Liver (tissue), 9 donors: Measurements from ENCODE around the gene KCNQ1. TPM values are rescaled to one million over a fixed set of nuclear protein-coding genes. Genes with fewer than 3 reads are reported as not detected.

Experiments
- DNase-seq: peaks from one replicate; pipeline ENCODE4 v3.0.0-alpha.2; 2017; ENCODE audit warnings: low spot score
- H3K27ac ChIP-seq, 2 donors: one replicate each; pipeline ENCODE4 v1.7.0; 2013; ENCODE audit warnings: inconsistent platforms in 2 of 2, low read length in 2 of 2, control low read depth in 1 of 2, low read depth in 1 of 2, mild to moderate bottlenecking in 1 of 2
- H3K27me3 ChIP-seq, 4 donors: one replicate each; pipeline versions ENCODE4 v1.6.1 to v1.7.0; 2013; ENCODE audit warnings: low read length in 3 of 4, inconsistent platforms in 1 of 4, mild to moderate bottlenecking in 1 of 4, moderate library complexity in 1 of 4; ENCODE audit not compliant: control insufficient read depth in 4 of 4, insufficient read depth in 4 of 4
- H3K36me3 ChIP-seq, 4 donors: one replicate each; pipeline versions ENCODE4 v1.6.1 to v1.7.0; 2013; ENCODE audit warnings: low read length in 3 of 4, mild to moderate bottlenecking in 3 of 4, low read depth in 1 of 4, moderate library complexity in 1 of 4; ENCODE audit not compliant: control insufficient read depth in 4 of 4, insufficient read depth in 3 of 4
- H3K4me1 ChIP-seq, 4 donors: one replicate each; pipeline versions ENCODE4 v1.6.1 to v1.7.0; 2013; ENCODE audit warnings: low read length in 3 of 4, mild to moderate bottlenecking in 3 of 4, moderate library complexity in 1 of 4; ENCODE audit not compliant: control insufficient read depth in 4 of 4, insufficient read depth in 4 of 4
- H3K4me3 ChIP-seq, 3 donors: one replicate each; pipeline versions ENCODE4 v1.6.1 to v1.7.0; 2013; ENCODE audit warnings: low read length in 3 of 3, control low read depth in 1 of 3, low read depth in 1 of 3, mild to moderate bottlenecking in 1 of 3
- H3K9ac ChIP-seq, 2 donors: one replicate each; pipeline ENCODE4 v1.7.0; 2013; ENCODE audit warnings: low read length in 2 of 2, mild to moderate bottlenecking in 2 of 2, moderate library complexity in 2 of 2, control low read depth in 1 of 2, low read depth in 1 of 2
- H3K9me3 ChIP-seq, 4 donors: one replicate each; pipeline versions ENCODE4 v1.6.1 to v1.7.0; 2013; ENCODE audit warnings: low read length in 3 of 4; ENCODE audit not compliant: control insufficient read depth in 4 of 4
- ATF3 ChIP-seq: IDR thresholded peaks from 2 replicates; pipeline ENCODE4 v1.6.1; 2016; ENCODE audit warnings: antibody characterized with exemption
- CTCF ChIP-seq: fragments of 150-350 bp; IDR thresholded peaks from 2 replicates; pipeline ENCODE4 v1.5.1; 2017; ENCODE audit warnings: improper control_type of control experiment, low read depth, low read length; ENCODE audit not compliant: missing input control
- EGR1 ChIP-seq, 2 donors: IDR thresholded peaks; 2 replicates each; pipeline ENCODE4 v1.6.1; 2016 to 2018; ENCODE audit warnings: antibody characterized with exemption in 2 of 2, low read depth in 2 of 2
- GABPA ChIP-seq, 2 donors: IDR thresholded peaks in 1 of 2; conservative IDR thresholded peaks in 1 of 2; 2 replicates each; pipeline ENCODE4 v1.6.1; 2016; ENCODE audit warnings: antibody characterized with exemption in 2 of 2, mild to moderate bottlenecking in 1 of 2, moderate library complexity in 1 of 2
- HNF4A ChIP-seq, 2 donors: conservative IDR thresholded peaks; 2 replicates each; pipeline ENCODE4 v1.6.1; 2016; ENCODE audit warnings: antibody characterized with exemption in 2 of 2, mild to moderate bottlenecking in 2 of 2
- HNF4G ChIP-seq: IDR thresholded peaks from 2 replicates; pipeline ENCODE4 v1.6.1; 2016; ENCODE audit warnings: antibody characterized with exemption
- JUND ChIP-seq, 2 donors: IDR thresholded peaks; 2 replicates each; pipeline ENCODE4 v1.6.1; 2016; ENCODE audit warnings: antibody characterized with exemption in 2 of 2
- MAX ChIP-seq: IDR thresholded peaks from 2 replicates; pipeline ENCODE4 v1.6.1; 2016; ENCODE audit warnings: antibody characterized with exemption
- NR2F2 ChIP-seq: IDR thresholded peaks from 2 replicates; pipeline ENCODE4 v1.6.1; 2016; ENCODE audit warnings: antibody characterized with exemption
- RAD21 ChIP-seq, 2 donors: IDR thresholded peaks; 2 replicates each; pipeline ENCODE4 v1.6.1; 2016; ENCODE audit warnings: antibody characterized with exemption in 2 of 2, mild to moderate bottlenecking in 2 of 2
- REST ChIP-seq: IDR thresholded peaks from 2 replicates; pipeline ENCODE4 v1.6.1; 2016; ENCODE audit warnings: antibody characterized with exemption, mild to moderate bottlenecking
- RXRA ChIP-seq, 2 donors: IDR thresholded peaks; 2 replicates each; pipeline ENCODE4 v1.6.1; 2017 to 2018; ENCODE audit warnings: antibody characterized with exemption in 2 of 2, mild to moderate bottlenecking in 1 of 2
- SP1 ChIP-seq: IDR thresholded peaks from 2 replicates; pipeline ENCODE4 v1.6.1; 2018; ENCODE audit warnings: antibody characterized with exemption, mild to moderate bottlenecking
- TAF1 ChIP-seq: conservative IDR thresholded peaks from 2 replicates; pipeline ENCODE4 v1.6.1; 2016; ENCODE audit warnings: antibody characterized with exemption, mild to moderate bottlenecking
- YY1 ChIP-seq: IDR thresholded peaks from 2 replicates; pipeline ENCODE4 v1.6.1; 2016; ENCODE audit warnings: antibody characterized with exemption, mild to moderate bottlenecking
- ZBTB33 ChIP-seq: IDR thresholded peaks from 2 replicates; pipeline ENCODE4 v1.6.1; 2016; ENCODE audit warnings: antibody characterized with exemption
- WGBS: extraction: QIAGEN DNeasy Blood & Tissue Kit; methylation state at CpG from one replicate; pipeline ENCODE4 v1.1.7; 2013; 5-methylcytosine and 5-hydroxymethylcytosine counted together
- polyA plus RNA-seq, 2 donors: library from polyadenylated mRNA; stranded (reverse) in 1 of 2; unstranded in 1 of 2; fragments of 200-250 nt in 1 of 2; fragments of >200 nt in 1 of 2; fragmentation: Nextera tagmentation in 1 of 2; extraction: Ambion mirVana in 1 of 2; gene quantifications; one replicate each; pipeline versions ENCODE4 v1.2.1 to v1.2.3, GENCODE V29; 2013 to 2015
- total RNA-seq, 2 donors: library from RNA; depleted of rRNA; stranded (reverse); fragments of >200 nt; gene quantifications; one replicate each; pipeline ENCODE4 v1.2.3, GENCODE V29; 2014
- donor health status: healthy.
- donor health status: healthy.
- donor health status: healthy.
- donor health status: healthy.
- donor health status: healthy.

KCNQ1 gene
- total and polyA plus RNA-seq, 4 donors: 0.31 to 2.2 (median 1.5) TPM

- Histone ChIP-seq H3K9ac (no peak overlapping the region), H3K27me3 (no peaks in the 10 kb centered on the region), H3K27ac (no peak overlapping the region), H3K9me3 (no peaks in the 10 kb centered on the region), H3K4me1 (no peaks in the 10 kb centered on the region), H3K4me3 (no peak overlapping the region), H3K36me3 (no peaks in the 10 kb centered on the region)
- TF ChIP-seq EGR1 (IDR thresholded peaks at IDR 0.05; ENCODE audit: low read depth in 2 of 2) (no peak), SP1 (no peak), GABPA (IDR thresholded peaks at IDR 0.05 in 1 of 2, conservative IDR thresholded peaks at IDR 0.05 in 1 of 2) (no peak), REST (no peak), TAF1 (no peak), CTCF (no peak), NR2F2 (no peak), ATF3 (no peak), RAD21 (IDR thresholded peaks at IDR 0.05) (no peak), YY1 (no peak), RXRA (IDR thresholded peaks at IDR 0.05) (no peak), MAX (no peak), HNF4G (no peak), HNF4A (conservative IDR thresholded peaks at IDR 0.05) (no peak), JUND (IDR thresholded peaks at IDR 0.05) (no peak)
- no peak for DNase-seq
- 83% methylated on average over 8 of the region's 8 CpGs for WGBS
Measured at GRCh38 chr11:2674658-2675131, 229.9 kb downstream of the KCNQ1 start.

GRCh38 chr11:2675540-2675939, 230.7 kb downstream of the KCNQ1 start:
- no peaks in the 10 kb centered on the region for H3K27me3 ChIP-seq
- H3K36me3 ChIP-seq: no peaks in the 10 kb centered on the region
- WGBS: 91% methylated on average over 7 of the region's 7 CpGs
- no peak overlapping the region for H3K27ac ChIP-seq
- H3K4me1 ChIP-seq: no peaks in the 10 kb centered on the region
- H3K9ac ChIP-seq: no peak overlapping the region
- H3K4me3 ChIP-seq: no peak overlapping the region
- DNase-seq: no peak
- H3K9me3 ChIP-seq: no peaks in the 10 kb centered on the region
- TF ChIP-seq ATF3: no peak
- TF ChIP-seq REST: no peak
- no peak for TF ChIP-seq NR2F2
- TF ChIP-seq JUND (IDR thresholded peaks at IDR 0.05): no peak
- TF ChIP-seq MAX: no peak
- no peak for TF ChIP-seq ZBTB33
- no peak for TF ChIP-seq YY1
- no peak for TF ChIP-seq CTCF
- no peak for TF ChIP-seq EGR1 (IDR thresholded peaks at IDR 0.05; ENCODE audit: low read depth in 2 of 2)
- no peak for TF ChIP-seq TAF1
- TF ChIP-seq RAD21 (IDR thresholded peaks at IDR 0.05): no peak
